GM18519 (cell line): ENCODE data around the gene RHBDF1.

Source experiments
- ATAC-seq: cut with Tn5 transposase; IDR thresholded peaks from one replicate; pipeline ENCODE4 v1.9.1; 2021; ENCODE audit warnings: mild to moderate bottlenecking, moderate library complexity; ENCODE audit not compliant: unreplicated experiment, low FRiP score

RHBDF1 gene

GRCh38 chr16:92431-93339, 20.3 kb upstream of the RHBDF1 start:
- ATAC-seq: no peak

- ATAC-seq: no peak
Measured at GRCh38 chr16:91484-91883, 19.1 kb upstream of the RHBDF1 start.

GRCh38 chr16:89391-90302, 17.2 kb upstream of the RHBDF1 start:
- no peak for ATAC-seq

GRCh38 chr16:88613-89012, 16.2 kb upstream of the RHBDF1 start:
- no peak for ATAC-seq

GRCh38 chr16:86483-86952, 14.1 kb upstream of the RHBDF1 start:
- ATAC-seq: no peak

GRCh38 chr16:85865-86264, 13.4 kb upstream of the RHBDF1 start:
- no peak for ATAC-seq

GRCh38 chr16:85407-85782, 13.0 kb upstream of the RHBDF1 start:
- no peak for ATAC-seq

- no peak for ATAC-seq
Measured at GRCh38 chr16:84718-85406, 12.4 kb upstream of the RHBDF1 start.

- no peak for ATAC-seq
Measured at GRCh38 chr16:83781-84615, 11.6 kb upstream of the RHBDF1 start.

GRCh38 chr16:83060-83603, 10.7 kb upstream of the RHBDF1 start:
- ATAC-seq: no peak

- no peak for ATAC-seq
Measured at GRCh38 chr16:79151-80054, 7.0 kb upstream of the RHBDF1 start.

GRCh38 chr16:78444-79150, 6.2 kb upstream of the RHBDF1 start:
- ATAC-seq: peak; percentile 19

GRCh38 chr16:77807-78443, 5.5 kb upstream of the RHBDF1 start, which contains the start of gene MPG:
Gene MPG, plus strand, starts transcription at chr16:78225. Its CDS starts 85 bp downstream, at chr16:78310.
- peak; percentile 35 for ATAC-seq

- peak; percentile 15 for ATAC-seq
Measured at GRCh38 chr16:77273-77806, 4.9 kb upstream of the RHBDF1 start.

- no peak for ATAC-seq
Measured at GRCh38 chr16:76535-77272, 4.3 kb upstream of the RHBDF1 start.
